ENCODE results near the gene DNAI2. TPM values are rescaled to one million over a fixed set of nuclear protein-coding genes. Genes with fewer than 3 reads are reported as not detected.

Gene DNAI2, protein sequence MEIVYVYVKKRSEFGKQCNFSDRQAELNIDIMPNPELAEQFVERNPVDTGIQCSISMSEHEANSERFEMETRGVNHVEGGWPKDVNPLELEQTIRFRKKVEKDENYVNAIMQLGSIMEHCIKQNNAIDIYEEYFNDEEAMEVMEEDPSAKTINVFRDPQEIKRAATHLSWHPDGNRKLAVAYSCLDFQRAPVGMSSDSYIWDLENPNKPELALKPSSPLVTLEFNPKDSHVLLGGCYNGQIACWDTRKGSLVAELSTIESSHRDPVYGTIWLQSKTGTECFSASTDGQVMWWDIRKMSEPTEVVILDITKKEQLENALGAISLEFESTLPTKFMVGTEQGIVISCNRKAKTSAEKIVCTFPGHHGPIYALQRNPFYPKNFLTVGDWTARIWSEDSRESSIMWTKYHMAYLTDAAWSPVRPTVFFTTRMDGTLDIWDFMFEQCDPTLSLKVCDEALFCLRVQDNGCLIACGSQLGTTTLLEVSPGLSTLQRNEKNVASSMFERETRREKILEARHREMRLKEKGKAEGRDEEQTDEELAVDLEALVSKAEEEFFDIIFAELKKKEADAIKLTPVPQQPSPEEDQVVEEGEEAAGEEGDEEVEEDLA
- total RNA-seq (2014; rRNA removed; shearing (Covaris generic)) = not detected in 2 replicates

DNA sequence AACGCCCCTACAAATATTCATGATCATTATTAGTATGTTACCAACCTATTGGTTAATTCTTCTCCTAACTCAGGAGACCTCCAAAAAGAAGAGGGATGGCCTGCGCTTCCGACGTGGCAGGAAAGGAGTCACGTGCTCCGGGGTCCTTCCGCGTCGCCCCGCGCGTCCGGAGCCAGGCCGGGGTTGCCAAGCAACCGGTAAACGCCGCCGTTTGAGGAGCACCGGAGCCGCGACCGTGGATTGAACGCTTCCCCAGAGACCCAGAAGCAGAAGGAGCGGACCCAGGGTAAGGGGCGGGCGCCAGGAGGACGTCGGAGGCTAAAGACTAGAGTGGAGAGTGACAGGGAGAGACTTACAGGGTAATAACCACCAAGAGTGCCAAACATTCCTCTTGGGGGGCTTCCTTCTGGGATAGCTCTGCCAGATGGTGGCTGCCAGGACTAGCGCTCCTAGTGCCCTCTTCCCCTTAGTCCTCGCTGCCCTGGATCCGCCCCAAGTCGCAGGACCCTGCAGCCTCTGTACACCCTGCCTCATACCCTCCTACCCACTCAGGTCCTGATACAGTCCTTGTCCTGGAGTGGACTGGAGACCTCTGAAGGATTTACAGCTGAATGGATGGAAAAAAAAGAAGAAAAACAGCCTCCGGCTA lies at the start of gene DNAI2:
Gene DNAI2, plus strand, starts transcription at position 175 of the 649 bp plus-strand sequence. CDS start 7,584 bp downstream, outside the sequence.
- peak; percentile 87 for DNase-seq
- H3K27me3 ChIP-seq (ENCODE audit: control insufficient read depth, insufficient read depth, low read length) = peaks cover 5% of the 10 kb centered on the region
- H3K4me3 ChIP-seq (ENCODE audit: insufficient read depth, low read depth, low read length) = peak within 1 kb of the TSS; percentile 17
- no peaks in the 10 kb centered on the region for H3K36me3 ChIP-seq (replicated peaks; ENCODE audit: control insufficient read depth, insufficient read depth, low read length)

DNA sequence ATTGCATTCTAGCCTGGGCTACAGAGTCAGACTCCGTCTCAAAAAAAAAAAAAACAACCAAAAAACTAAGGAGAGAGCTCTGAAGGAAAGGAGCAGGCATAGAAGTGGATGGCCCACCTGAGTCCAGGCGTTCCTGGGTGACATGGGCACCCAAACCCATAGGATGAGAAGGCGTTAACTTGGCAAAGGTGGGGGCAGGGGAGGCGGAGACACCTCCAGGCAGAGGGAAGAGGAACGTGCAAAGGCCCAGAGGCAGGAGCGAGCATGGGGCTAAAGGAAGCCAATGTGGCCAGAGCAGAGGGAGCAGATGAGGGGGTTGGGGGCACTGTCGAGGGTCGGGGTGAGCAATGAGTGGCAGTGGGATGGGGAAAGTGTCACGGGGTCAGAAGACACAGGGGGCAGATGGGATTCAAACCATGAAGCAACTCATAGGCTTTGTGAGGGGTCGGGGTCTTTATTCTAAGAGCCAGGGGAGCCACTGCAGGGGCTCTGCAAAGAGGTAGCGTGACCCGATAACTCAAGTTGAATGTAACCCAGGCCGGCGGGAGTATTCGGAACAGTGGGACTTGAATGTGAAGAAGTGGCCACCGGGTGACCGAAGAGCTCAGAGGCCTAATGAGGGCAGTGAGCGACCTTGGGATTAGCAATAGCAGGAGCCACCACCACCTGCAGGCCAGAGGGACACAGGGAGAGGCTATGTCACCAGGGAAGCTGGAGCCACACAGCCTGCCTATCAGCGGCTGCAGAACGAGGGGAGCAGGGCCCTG lies 48.9 kb upstream of the DNAI2 start:
- DNase-seq = no peak
- no peaks in the 10 kb centered on the region; the same call in 1 of the 2 replicates for H3K36me3 ChIP-seq (replicated peaks; ENCODE audit: control insufficient read depth, insufficient read depth, low read length)
- H3K27me3 ChIP-seq (ENCODE audit: control insufficient read depth, insufficient read depth, low read length) = no peaks in the 10 kb centered on the region
- no peak overlapping the region for H3K4me3 ChIP-seq (ENCODE audit: insufficient read depth, low read depth, low read length)

DNA sequence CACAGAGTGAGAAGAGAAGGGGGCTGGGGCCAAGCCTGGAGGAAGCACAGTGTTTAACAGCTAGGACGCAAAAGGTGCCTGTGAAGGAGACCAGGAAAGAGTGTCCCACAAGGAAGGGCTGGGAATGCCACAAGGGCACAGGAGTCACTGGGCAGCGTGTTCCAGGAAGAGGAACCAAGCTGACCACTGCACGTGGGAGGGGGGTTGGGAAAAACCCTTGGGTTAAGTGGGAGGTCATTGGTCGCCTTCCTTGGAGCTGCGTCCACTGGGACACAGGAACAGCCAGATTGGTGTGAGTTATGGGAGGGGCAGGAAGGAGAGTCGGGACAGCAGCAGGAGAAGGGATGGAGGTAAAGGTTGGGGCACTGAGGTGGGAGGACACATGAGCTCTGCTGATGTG lies 47.8 kb upstream of the DNAI2 start:
- Histone ChIP-seq H3K27me3 (ENCODE audit: control insufficient read depth, insufficient read depth, low read length) (no peaks in the 10 kb centered on the region), H3K36me3 (replicated peaks; ENCODE audit: control insufficient read depth, insufficient read depth, low read length) (no peaks in the 10 kb centered on the region; the same call in 1 of the 2 replicates), H3K4me3 (ENCODE audit: insufficient read depth, low read depth, low read length) (no peak overlapping the region)
- DNase-seq = no peak

DNA sequence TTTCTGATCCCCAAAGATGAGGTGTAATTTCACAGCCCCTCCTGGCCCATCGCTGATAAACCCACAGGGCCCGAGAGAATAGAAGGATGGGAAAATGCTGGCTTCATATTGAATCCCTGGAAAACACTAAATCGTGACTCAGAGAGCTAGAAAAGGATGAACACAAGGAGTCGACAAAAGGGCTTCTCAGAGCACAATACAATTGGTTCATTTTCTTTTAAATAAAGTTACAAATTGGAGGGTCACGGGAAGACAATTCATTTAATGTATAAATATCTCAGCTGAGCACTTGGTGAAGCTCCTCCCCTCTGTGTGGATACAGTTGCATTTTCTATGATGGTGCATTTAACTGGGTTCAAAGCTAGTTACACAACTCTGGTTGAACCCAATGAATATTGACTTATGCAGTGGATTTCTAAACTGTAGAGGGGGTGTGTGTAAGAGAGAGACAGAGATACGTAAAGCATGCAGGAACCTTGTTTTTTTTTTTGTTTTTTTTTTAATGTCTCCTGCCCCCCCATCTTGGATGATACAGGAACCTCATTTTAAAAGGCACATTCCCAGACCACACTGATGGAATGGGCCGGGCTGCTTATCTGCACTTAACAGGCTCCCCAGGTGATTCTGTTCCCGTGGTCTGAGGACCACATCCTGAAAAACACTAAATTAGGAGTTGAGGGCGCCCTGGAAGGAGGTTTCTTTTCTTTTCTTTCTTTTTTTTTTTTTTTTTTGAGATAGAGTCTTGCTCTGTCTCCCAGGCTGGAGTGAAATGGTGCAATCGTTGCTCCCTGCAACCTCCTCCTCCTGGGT lies 46.6 kb upstream of the DNAI2 start:
- no peak overlapping the region for H3K4me3 ChIP-seq (ENCODE audit: insufficient read depth, low read depth, low read length)
- no peaks in the 10 kb centered on the region for H3K27me3 ChIP-seq (ENCODE audit: control insufficient read depth, insufficient read depth, low read length)
- no peaks in the 10 kb centered on the region; the same call in 1 of the 2 replicates for H3K36me3 ChIP-seq (replicated peaks; ENCODE audit: control insufficient read depth, insufficient read depth, low read length)
- DNase-seq = no peak

DNA sequence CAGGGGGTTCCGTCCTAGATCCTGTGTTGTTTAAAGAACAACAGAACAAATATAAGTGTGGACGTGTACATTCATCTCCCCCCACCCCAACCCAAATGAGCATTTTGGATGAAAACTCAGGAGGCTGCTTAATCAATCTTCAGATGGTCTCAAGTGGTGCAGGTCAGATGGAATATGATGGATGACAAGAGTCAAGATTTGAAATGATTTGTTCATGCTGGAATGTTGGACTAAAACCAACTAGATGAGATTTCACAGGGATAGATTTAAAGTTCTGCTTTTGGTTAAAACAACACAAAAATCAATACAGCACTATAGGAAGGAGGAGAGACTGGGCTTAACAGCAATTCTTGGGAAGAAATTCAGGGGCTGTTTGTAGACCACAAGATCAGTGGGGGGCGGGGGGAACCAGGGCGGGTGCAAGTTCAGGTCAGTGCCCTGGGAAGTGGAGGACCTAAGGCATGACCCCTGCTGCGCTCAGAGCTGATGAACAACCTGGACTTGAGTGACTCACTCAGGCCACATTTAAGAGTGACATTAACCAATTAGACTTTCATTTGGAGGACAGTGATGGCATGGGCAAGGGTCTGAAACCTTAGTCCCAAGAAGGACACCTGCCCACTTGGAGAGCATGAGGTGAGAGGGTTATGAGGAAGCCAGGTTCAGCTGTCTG lies 45.6 kb upstream of the DNAI2 start:
- Histone ChIP-seq H3K4me3 (ENCODE audit: insufficient read depth, low read depth, low read length) (no peak overlapping the region), H3K27me3 (ENCODE audit: control insufficient read depth, insufficient read depth, low read length) (no peaks in the 10 kb centered on the region), H3K36me3 (replicated peaks; ENCODE audit: control insufficient read depth, insufficient read depth, low read length) (no peaks in the 10 kb centered on the region; the same call in 1 of the 2 replicates)
- no peak for DNase-seq

DNA sequence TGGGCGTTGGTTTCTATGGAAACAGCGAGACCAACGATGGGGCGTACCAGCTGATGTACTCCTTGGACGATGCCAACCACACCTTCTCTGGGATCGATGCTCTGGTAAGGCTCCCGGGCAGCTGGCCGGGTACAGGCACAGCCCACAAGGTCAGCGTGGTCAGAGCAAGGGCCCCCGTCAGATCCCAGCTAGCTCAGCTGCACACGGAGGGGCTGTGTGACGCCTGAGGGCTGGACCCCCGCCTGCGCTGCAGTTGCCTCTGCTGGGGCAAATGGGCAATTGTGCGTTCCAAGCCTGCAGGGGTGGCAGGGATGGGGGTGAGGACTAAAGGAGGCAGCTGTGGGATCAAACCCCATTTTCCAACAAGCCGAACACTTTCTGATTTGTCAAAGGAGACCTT lies 43.1 kb upstream of the DNAI2 start:
- no peak for DNase-seq
- H3K36me3 ChIP-seq (replicated peaks; ENCODE audit: control insufficient read depth, insufficient read depth, low read length) = no peaks in the 10 kb centered on the region; the same call in 1 of the 2 replicates
- H3K4me3 ChIP-seq (ENCODE audit: insufficient read depth, low read depth, low read length) = no peak overlapping the region
- no peaks in the 10 kb centered on the region for H3K27me3 ChIP-seq (ENCODE audit: control insufficient read depth, insufficient read depth, low read length)

DNA sequence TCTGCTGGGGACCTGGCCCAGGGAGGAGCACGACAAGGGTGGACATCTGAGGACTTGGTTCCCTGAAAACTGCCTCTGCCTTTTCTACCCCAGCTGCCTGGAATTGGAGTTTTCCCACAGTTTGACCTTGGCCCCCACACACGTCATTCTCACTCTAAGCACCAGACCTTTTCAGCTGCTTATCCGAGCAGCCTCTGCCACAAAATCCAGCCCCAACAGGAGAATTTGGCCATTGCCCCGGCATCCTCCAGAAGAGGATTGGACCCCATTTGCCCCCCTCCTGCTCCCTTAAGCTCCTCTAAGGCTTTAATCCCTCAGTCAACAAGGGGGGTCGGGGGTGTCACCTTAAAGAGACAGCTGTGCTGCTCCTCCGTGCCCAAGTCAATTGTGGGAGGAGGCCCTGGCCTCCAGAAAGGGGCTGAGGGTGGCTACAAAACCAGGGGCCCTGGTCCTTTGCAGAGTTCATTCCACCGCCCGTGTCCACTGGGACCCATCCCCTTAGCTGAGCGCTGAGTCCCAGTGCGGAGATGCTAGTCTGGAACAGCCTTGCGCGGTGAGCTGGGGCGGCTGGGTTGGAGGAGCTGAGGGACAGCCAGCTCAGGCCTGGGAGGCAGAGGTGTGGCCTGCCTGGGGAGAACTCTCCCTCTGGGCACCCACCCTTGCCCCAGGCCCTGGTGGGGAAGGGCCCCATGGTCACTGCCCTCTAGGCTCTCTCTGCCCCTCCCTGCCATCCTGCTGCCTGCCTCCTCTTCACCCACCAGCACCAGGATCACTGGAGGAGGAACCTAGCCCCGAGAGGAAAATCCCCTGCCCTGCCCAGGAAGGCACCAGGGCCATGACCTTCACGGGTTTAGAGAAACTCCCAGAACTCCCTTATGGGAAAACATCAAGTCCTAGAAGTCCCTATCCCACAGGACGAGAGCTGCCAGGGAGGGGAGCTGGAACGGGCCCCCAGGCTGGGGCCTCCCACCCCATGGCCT lies 41.8 kb upstream of the DNAI2 start:
- H3K4me3 ChIP-seq (ENCODE audit: insufficient read depth, low read depth, low read length) = no peak overlapping the region
- H3K36me3 ChIP-seq (replicated peaks; ENCODE audit: control insufficient read depth, insufficient read depth, low read length) = no peaks in the 10 kb centered on the region
- H3K27me3 ChIP-seq (ENCODE audit: control insufficient read depth, insufficient read depth, low read length) = no peaks in the 10 kb centered on the region
- DNase-seq = no peak

DNA sequence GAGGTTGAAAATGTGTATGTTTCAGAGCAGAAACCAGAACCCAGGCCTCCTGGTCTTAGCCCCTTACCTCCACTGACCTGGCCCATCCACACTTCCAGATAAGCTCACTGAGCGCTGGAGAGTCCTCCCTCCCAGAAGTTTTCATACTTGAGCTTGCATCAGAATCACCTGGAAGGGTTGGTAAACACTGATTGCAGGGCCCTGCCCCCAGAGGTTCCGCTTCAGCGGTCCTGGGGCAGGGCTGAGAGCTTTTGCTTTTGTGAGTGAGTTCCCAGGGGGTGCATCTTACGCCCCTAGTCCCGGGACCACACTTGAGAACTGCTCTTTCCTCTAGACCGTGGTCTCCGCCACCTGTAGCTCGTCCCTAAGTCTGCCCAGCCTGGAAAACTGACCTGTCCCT lies 40.1 kb upstream of the DNAI2 start:
- Histone ChIP-seq H3K4me3 (ENCODE audit: insufficient read depth, low read depth, low read length) (no peak overlapping the region), H3K27me3 (ENCODE audit: control insufficient read depth, insufficient read depth, low read length) (no peaks in the 10 kb centered on the region), H3K36me3 (replicated peaks; ENCODE audit: control insufficient read depth, insufficient read depth, low read length) (no peaks in the 10 kb centered on the region)
- DNase-seq = no peak

DNA sequence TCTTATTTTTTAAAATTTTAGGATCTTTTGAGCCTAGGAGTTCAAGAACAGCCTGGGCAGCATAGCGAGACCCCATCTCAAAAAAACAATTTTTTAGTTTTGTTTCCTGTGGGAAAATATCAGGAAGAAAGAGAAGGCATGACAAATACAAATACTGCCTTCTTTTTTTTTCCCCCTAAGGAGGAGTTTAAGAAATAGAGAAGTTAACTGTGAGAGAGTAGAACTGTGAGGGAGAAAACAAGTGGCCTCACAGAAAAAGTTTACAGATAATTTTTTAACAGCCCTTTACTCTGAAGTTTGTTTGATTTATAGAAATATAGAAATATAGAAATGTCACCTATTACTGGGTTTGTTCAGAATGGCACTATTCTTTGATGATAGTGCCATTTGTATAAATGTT lies 39.5 kb upstream of the DNAI2 start:
- Histone ChIP-seq H3K4me3 (ENCODE audit: insufficient read depth, low read depth, low read length) (no peak overlapping the region), H3K36me3 (replicated peaks; ENCODE audit: control insufficient read depth, insufficient read depth, low read length) (no peaks in the 10 kb centered on the region), H3K27me3 (ENCODE audit: control insufficient read depth, insufficient read depth, low read length) (no peaks in the 10 kb centered on the region)
- no peak for DNase-seq

DNA sequence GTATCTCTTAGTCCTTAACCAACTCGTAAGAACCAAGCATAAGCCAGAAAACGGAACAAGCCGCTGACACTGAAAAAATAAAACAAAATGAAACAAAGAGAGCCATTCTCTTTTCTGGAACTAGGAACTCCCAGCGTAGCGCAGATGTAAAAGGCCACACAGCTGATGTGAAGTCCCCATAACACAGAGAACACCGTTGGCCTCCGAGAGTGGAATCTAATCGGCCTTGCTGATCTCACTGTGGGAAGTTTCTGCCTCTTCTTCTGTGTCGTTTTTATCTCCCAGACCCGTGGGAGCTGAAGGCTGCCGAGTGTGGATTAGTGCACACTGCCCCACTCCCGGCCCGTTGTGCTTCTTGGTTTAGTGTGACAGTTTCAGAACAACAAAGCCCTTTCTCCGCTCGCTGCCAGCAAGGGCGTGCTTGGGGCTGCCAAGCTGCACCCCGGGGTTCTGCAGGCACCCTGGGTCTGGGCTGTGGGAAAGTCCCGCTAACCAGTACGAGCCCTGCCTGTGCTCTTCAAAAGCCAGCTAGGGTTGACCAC lies 38.9 kb upstream of the DNAI2 start:
- DNase-seq = no peak
- Histone ChIP-seq H3K27me3 (ENCODE audit: control insufficient read depth, insufficient read depth, low read length) (no peaks in the 10 kb centered on the region), H3K36me3 (replicated peaks; ENCODE audit: control insufficient read depth, insufficient read depth, low read length) (no peaks in the 10 kb centered on the region), H3K4me3 (ENCODE audit: insufficient read depth, low read depth, low read length) (no peak overlapping the region)

DNA sequence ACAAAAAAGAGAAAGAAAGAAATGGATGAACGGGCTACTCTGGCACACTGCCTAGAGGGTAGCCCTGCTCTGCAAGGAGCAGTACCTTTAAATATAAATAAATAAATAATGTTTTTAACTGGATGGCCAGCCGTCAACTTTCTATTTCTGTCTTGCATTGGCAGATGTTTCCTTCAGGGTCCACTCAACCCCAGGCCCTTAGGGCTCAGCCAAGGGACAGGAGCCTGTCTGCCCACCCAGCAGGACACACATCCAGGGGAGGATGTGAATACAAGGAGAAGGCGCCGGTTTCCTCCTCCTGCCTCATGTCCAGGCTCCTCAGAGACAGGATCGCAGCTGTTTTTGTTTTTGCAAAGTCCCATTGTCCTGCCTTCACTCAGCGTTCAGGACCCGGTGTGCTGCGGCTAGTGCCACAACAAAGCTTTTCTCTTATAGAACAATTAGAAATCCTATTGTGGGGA lies 38.1 kb upstream of the DNAI2 start:
- H3K27me3 ChIP-seq (ENCODE audit: control insufficient read depth, insufficient read depth, low read length) = no peaks in the 10 kb centered on the region
- H3K36me3 ChIP-seq (replicated peaks; ENCODE audit: control insufficient read depth, insufficient read depth, low read length) = no peaks in the 10 kb centered on the region
- no peak for DNase-seq
- no peak overlapping the region for H3K4me3 ChIP-seq (ENCODE audit: insufficient read depth, low read depth, low read length)

DNA sequence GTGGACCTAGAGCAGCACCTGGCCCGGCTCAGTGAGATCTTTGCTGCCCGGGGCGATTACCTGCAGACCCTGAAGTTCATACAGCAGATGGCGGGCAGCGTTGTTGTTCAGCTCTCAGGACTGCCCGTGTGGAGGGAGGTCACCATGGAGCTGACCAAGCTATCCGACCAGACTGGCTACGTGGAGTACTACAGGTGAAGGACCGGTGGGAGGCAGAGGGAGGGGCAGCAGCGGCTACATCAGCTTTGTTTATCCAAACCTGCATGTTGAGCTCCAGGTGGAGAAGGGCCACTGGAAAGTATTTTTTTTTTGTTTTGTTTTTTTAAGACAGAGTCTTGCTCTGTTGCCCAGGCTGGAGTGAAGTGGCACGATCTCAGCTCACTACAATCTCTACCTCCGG lies 36.7 kb upstream of the DNAI2 start:
- no peak for DNase-seq
- no peak overlapping the region for H3K4me3 ChIP-seq (ENCODE audit: insufficient read depth, low read depth, low read length)
- H3K27me3 ChIP-seq (ENCODE audit: control insufficient read depth, insufficient read depth, low read length) = no peaks in the 10 kb centered on the region
- H3K36me3 ChIP-seq (replicated peaks; ENCODE audit: control insufficient read depth, insufficient read depth, low read length) = no peaks in the 10 kb centered on the region
